VCaP (cell line): ENCODE results near the gene CLDND1.

Experiments
- H3K27ac ChIP-seq: fragments of 450-650 bp; 2 replicates; pipeline ENCODE4 v1.5.1; 2017
- CTCF ChIP-seq: fragments of 450-650 bp; conservative IDR thresholded peaks from 2 replicates; pipeline ENCODE4 v1.5.1; 2017; ENCODE audit warnings: mild to moderate bottlenecking, moderate library complexity

The CLDND1 gene

GRCh38 chr3:98497381-98497780, 25.3 kb downstream of the CLDND1 start, which contains the start of gene OR5K2:
Gene OR5K2 (plus strand): TSS chr3:98497681. CDS start chr3:98497681, 0 bp downstream.
- TF ChIP-seq CTCF = no peak
- H3K27ac ChIP-seq = no peak within 1 kb of the TSS

GRCh38 chr3:98483626-98484025, 39.1 kb downstream of the CLDND1 start:
- TF ChIP-seq CTCF = no peak
- peak overlapping the region; percentile 58 for H3K27ac ChIP-seq

GRCh38 chr3:98482717-98483482, 39.8 kb downstream of the CLDND1 start:
- TF ChIP-seq CTCF = no peak

More at GRCh38 chr3:98482717-98483482, 39.8 kb downstream of the CLDND1 start:
- peak overlapping the region; percentile 58 for H3K27ac ChIP-seq
